ENCODE data around the gene CCL19. TPM values are rescaled to one million over a fixed set of nuclear protein-coding genes. Genes with fewer than 3 reads are reported as not detected.
A peak's percentile ranks its signal among the peaks of the same experiment; 100 is the strongest.

Gene CCL19
- total and polyA plus RNA-seq, 2 of the 8 experiments (the other 6 are each of a cell fraction or from before 2014, with no cell fraction given), result not detected

GRCh38 chr9:34675048-34675714, 15.9 kb downstream of the CCL19 start:
- Histone ChIP-seq H2AFZ (ENCODE audit: low read length) (peak overlapping the region; percentile 33; the same call in 1 of the 2 replicates), H3K36me3 (ENCODE audit: control insufficient read depth in 2 of 4, insufficient read depth in 4 of 4, low read length in 3 of 4) (no peaks in the 10 kb centered on the region), H4K5ac (ENCODE audit: insufficient read length, low read depth, low read length) (no peak overlapping the region), H3K4me3 (ENCODE audit: extremely low read depth in 1 of 4, insufficient read depth in 2 of 4, low read depth in 3 of 4, low read length in 4 of 4) (no peak overlapping the region), H3K14ac (ENCODE audit: insufficient read length) (no peak overlapping the region), H2BK12ac (ENCODE audit: low read depth, low read length) (no peak overlapping the region), H3K9ac (replicated peaks in 1 of 4; ENCODE audit: extremely low read depth in 1 of 4, low read depth in 3 of 4, low read length in 3 of 4) (no peak overlapping the region), H3K18ac (ENCODE audit: extremely low read depth, low read length) (no peak overlapping the region), H2BK20ac (ENCODE audit: low read length) (no peak overlapping the region), H2BK15ac (ENCODE audit: low read length) (no peak overlapping the region), H4K8ac (ENCODE audit: extremely low read depth, insufficient read depth, low read length) (no peak overlapping the region), H3K9me3 (ENCODE audit: insufficient read depth in 2 of 2, low read depth in 1 of 2, low read length in 1 of 2) (no peaks in the 10 kb centered on the region), H3K4ac (replicated peaks; ENCODE audit: insufficient read length, low read depth, low read length) (no peak overlapping the region), H2BK5ac (ENCODE audit: low read depth, low read length) (no peak overlapping the region), H3K79me1 (ENCODE audit: low read depth, low read length) (no peaks in the 10 kb centered on the region), H3K23ac (ENCODE audit: insufficient read length) (no peak overlapping the region), H2AK5ac (ENCODE audit: low read depth, low read length) (no peak overlapping the region), H2BK120ac (replicated peaks; ENCODE audit: low read depth, low read length) (no peak overlapping the region), H4K91ac (replicated peaks; ENCODE audit: insufficient read length, low read length) (no peak overlapping the region), H3K79me2 (ENCODE audit: control insufficient read depth in 1 of 2, insufficient read depth in 2 of 2, low read length in 2 of 2) (no peaks in the 10 kb centered on the region), H3K56ac (replicated peaks; ENCODE audit: insufficient read length, low read depth, low read length) (no peak overlapping the region), H3K4me1 (replicated peaks in 1 of 4; ENCODE audit: control insufficient read depth in 3 of 4, insufficient read depth in 4 of 4, low read length in 3 of 4) (0 out of 7 replicates have a peak, but pooled peaks cover 0 to 2% (median under 1%) of the 10 kb centered on the region in 4 experiments), H3K4me2 (ENCODE audit: insufficient read depth in 1 of 2, low read depth in 2 of 2, low read length in 2 of 2) (no peak overlapping the region), H3K23me2 (ENCODE audit: low read depth, low read length) (no peaks in the 10 kb centered on the region; the same call in 1 of the 2 replicates), H3K27me3 (replicated peaks in 1 of 4; ENCODE audit: control insufficient read depth in 3 of 4, extremely low read depth in 1 of 4, insufficient read depth in 3 of 4, low read length in 3 of 4) (no peaks in the 10 kb centered on the region), H4K20me1 (replicated peaks in 1 of 2; ENCODE audit: control insufficient read depth in 1 of 2, insufficient read depth in 2 of 2, low read length in 2 of 2) (peaks cover 0 to 4% of the 10 kb centered on the region in 2 experiments), H3K27ac (ENCODE audit: low read depth, low read length) (no peak overlapping the region)
- DNase-seq (ENCODE audit: low read depth in 1 of 2, low spot score in 2 of 2) (peak in 1 of 2 experiments; percentile 92), FAIRE-seq (peak; percentile 80)
- CTCF ChIA-PET (ENCODE audit: partially characterized antibody), result interaction anchor here (0.5 to 5.0 kb wide), 40 partner anchors 8 to 945 kb away, joined by 3 to 108 read pairs (median 4); partner anchors contain the start of genes ARID3C, CCL19, CCL21 and CCL27
- 25% methylated on average over 10 of the region's 10 CpGs; no CpG with 5 or more reads in 1 of the 2 experiments for WGBS, 2 experiments (ENCODE audit: extremely low coverage in 1 of 2, insufficient coverage in 1 of 2, insufficient read length in 1 of 2, insufficient replicate concordance in 2 of 2, low coverage in 1 of 2, low lambda C conversion rate in 2 of 2, missing lambda C conversion rate in 1 of 2)
- POLR2A ChIA-PET (ENCODE audit: partially characterized antibody), result interaction anchor here (0.8 to 1.1 kb wide), 3 partner anchors 10 to 27 kb away, joined by 3 to 6 read pairs (median 4); no protein-coding TSS in a partner anchor
- peak; percentile 92 to 93 for TF ChIP-seq RAD21 (IDR thresholded peaks at IDR 0.05 in 1 of 2, conservative IDR thresholded peaks at IDR 0.05 in 1 of 2; ENCODE audit: low read depth in 2 of 2, low read length in 2 of 2)
- TF ChIP-seq YY1 (IDR thresholded peaks at IDR 0.05; ENCODE audit: low read depth, low read length), result peak; percentile 48; the same call in 1 of the 2 replicates
- peak in 1 of 2 experiments; percentile 48; a peak in 1 of 3 replicates for TF ChIP-seq EP300 (IDR thresholded peaks at IDR 0.05; ENCODE audit: borderline replicate concordance in 1 of 2, low read depth in 2 of 2, low read length in 2 of 2)
- peak; percentile 26; the same call in 1 of the 2 replicates for TF ChIP-seq ATF3 (IDR thresholded peaks at IDR 0.05; ENCODE audit: insufficient read depth, low read depth, low read length)
- TF ChIP-seq CTCF (IDR thresholded peaks at IDR 0.05; ENCODE audit: control extremely low read depth in 1 of 3, insufficient read depth in 1 of 3, low read depth in 1 of 3, low read length in 3 of 3), result peak; percentile 92 to 100 (median 99)
- TF ChIP-seq CHD2 (IDR thresholded peaks at IDR 0.05; ENCODE audit: low read length), result 0 out of 2 replicates have a peak, but pooled peaks have one; percentile 21
- no peak for TF ChIP-seq SIRT6 (IDR thresholded peaks at IDR 0.05; ENCODE audit: low read length)
- no peak for TF ChIP-seq JUND (IDR thresholded peaks at IDR 0.05; ENCODE audit: low read length)
